Endodermal cell (in vitro differentiated cells): ENCODE measurements around the gene CORIN. TPM values are rescaled to one million over a fixed set of nuclear protein-coding genes. Genes with fewer than 3 reads are reported as not detected.

Experiments
- DNase-seq: peaks from one replicate; pipeline ENCODE4 v3.0.0-alpha.2; 2017
- H3K27ac ChIP-seq: 2 replicates; pipeline ENCODE4 v1.5.1; 2013; ENCODE audit warnings: mild to moderate bottlenecking, low read depth, low read length, moderate library complexity
- H3K27me3 ChIP-seq: 2 replicates; pipeline ENCODE4 v1.6.1; 2013; ENCODE audit warnings: mild to moderate bottlenecking, low read length, moderate library complexity; ENCODE audit not compliant: insufficient read depth, control insufficient read depth, poor library complexity, severe bottlenecking
- H3K36me3 ChIP-seq: 2 replicates; pipeline ENCODE4 v1.7.0; 2013; ENCODE audit warnings: mild to moderate bottlenecking, low read length, moderate library complexity; ENCODE audit not compliant: control insufficient read depth, insufficient read depth
- H3K4me1 ChIP-seq: one replicate; pipeline ENCODE4 v1.7.0; 2013; ENCODE audit warnings: low read length; ENCODE audit not compliant: control insufficient read depth, insufficient read depth
- H3K4me3 ChIP-seq: 2 replicates; pipeline ENCODE4 v1.5.1; 2013; ENCODE audit warnings: mild to moderate bottlenecking, low read length, moderate library complexity
- H3K9ac ChIP-seq: 2 replicates; pipeline ENCODE4 v1.6.1; 2013; ENCODE audit warnings: mild to moderate bottlenecking, low read length, moderate library complexity; ENCODE audit not compliant: poor library complexity, severe bottlenecking; ENCODE audit errors: extremely low read depth
- H3K9me3 ChIP-seq: 2 replicates; pipeline ENCODE4 v1.6.1; 2013; ENCODE audit warnings: mild to moderate bottlenecking, low read length, moderate library complexity; ENCODE audit not compliant: control insufficient read depth
- H3K27ac Mint-ChIP-seq: 2 replicates; pipeline ENCODE4 v1.8.0; 2020; ENCODE audit warnings: mixed read lengths
- H3K27me3 Mint-ChIP-seq: 2 replicates; pipeline ENCODE4 v1.8.0; 2021; ENCODE audit warnings: mild to moderate bottlenecking, mixed read lengths; ENCODE audit not compliant: insufficient read depth
- H3K36me3 Mint-ChIP-seq: 2 replicates; pipeline ENCODE4 v1.8.0; 2020; ENCODE audit warnings: low read depth, mixed read lengths
- H3K4me1 Mint-ChIP-seq: 2 replicates; pipeline ENCODE4 v1.8.0; 2020; ENCODE audit warnings: mixed read lengths
- H3K4me3 Mint-ChIP-seq: 2 replicates; pipeline ENCODE4 v1.8.0; 2020; ENCODE audit warnings: mild to moderate bottlenecking, moderate library complexity, mixed read lengths
- H3K9me3 Mint-ChIP-seq: 2 replicates; pipeline ENCODE4 v1.8.0; 2020; ENCODE audit warnings: mild to moderate bottlenecking, mixed read lengths
- WGBS, 2 experiments: methylation state at CpG; one replicate each; pipeline versions ENCODE4 v1.1.5 to v1.1.7; 2013; ENCODE audit warnings: missing lambda C conversion rate in 2 of 2, mixed read lengths in 1 of 2; ENCODE audit not compliant: insufficient coverage in 1 of 2, insufficient read length in 1 of 2; 5-methylcytosine and 5-hydroxymethylcytosine counted together
- total RNA-seq, 2 donors: library from RNA; stranded (reverse); fragmentation: NEBNext Ultra II Directional in 1 of 2; extraction: Animal tissue kit (Norgen Biotek cat#: 25700) in 1 of 2; gene quantifications; 2 replicates in 1 of 2; 3 replicates in 1 of 2; pipeline ENCODE4 v1.2.1, GENCODE V29; 2021
- TF ChIP-seq, protein P1 (sequence below): fragments of 200-600 bp; sonication (generic); conservative IDR thresholded peaks from 2 replicates; pipeline ENCODE4 v1.5.0; 2021; ENCODE audit warnings: antibody characterized with exemption, mild to moderate bottlenecking

CORIN gene
- total RNA-seq, 2 donors from 2014 or later = 0.53 TPM; not detected in 1

DNA sequence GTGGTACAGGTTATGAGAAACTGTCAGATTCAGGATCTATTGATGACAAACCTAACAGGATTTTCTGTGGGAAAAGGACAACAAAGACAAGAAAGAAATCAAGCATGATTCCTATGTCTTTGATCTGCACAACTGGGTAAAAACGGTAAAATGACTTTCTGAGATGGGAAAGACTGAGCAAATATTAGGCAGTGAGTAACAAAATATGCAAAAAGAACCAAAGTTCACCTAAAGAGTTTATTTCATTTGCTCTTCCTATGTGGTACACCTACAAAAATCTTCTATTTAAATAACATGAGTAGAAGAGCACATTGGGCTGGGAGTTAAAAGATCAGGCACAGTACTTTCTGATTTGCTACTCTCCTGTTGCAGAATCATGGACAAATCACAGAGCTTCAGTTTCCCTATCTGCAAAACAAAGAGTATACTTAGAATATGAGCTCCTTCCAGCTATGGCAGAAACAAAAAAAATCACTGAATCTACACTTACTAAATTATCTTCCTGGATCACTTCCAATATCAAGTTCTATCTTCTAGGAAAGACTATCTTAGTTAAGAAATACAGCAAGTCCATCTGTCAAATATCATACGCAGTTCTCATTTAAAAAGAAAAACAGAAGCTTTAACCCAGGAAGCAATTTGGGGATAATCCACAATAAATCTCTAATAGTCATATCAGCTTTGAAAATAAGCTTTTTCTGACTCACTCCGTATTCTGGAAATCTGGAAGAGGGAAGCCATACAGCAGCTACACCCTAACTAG lies 39.1 kb upstream of the CORIN start:
- no peak overlapping the region for H3K27ac Mint-ChIP-seq
- H3K4me1 Mint-ChIP-seq = no peaks in the 10 kb centered on the region
- peaks cover 69% of the 10 kb centered on the region for H3K36me3 Mint-ChIP-seq
- no peaks in the 10 kb centered on the region for H3K27me3 Mint-ChIP-seq
- Histone ChIP-seq H3K36me3 (peaks cover 91% of the 10 kb centered on the region), H3K4me3 (no peak overlapping the region), H3K9ac (no peak overlapping the region), H3K9me3 (peaks cover 29% of the 10 kb centered on the region), H3K4me1 (no peaks in the 10 kb centered on the region), H3K27ac (no peak overlapping the region), H3K27me3 (no peaks in the 10 kb centered on the region)
- H3K9me3 Mint-ChIP-seq = peaks cover 22% of the 10 kb centered on the region
- DNase-seq = no peak
- H3K4me3 Mint-ChIP-seq = no peak overlapping the region
- TF ChIP-seq, protein P1, sequence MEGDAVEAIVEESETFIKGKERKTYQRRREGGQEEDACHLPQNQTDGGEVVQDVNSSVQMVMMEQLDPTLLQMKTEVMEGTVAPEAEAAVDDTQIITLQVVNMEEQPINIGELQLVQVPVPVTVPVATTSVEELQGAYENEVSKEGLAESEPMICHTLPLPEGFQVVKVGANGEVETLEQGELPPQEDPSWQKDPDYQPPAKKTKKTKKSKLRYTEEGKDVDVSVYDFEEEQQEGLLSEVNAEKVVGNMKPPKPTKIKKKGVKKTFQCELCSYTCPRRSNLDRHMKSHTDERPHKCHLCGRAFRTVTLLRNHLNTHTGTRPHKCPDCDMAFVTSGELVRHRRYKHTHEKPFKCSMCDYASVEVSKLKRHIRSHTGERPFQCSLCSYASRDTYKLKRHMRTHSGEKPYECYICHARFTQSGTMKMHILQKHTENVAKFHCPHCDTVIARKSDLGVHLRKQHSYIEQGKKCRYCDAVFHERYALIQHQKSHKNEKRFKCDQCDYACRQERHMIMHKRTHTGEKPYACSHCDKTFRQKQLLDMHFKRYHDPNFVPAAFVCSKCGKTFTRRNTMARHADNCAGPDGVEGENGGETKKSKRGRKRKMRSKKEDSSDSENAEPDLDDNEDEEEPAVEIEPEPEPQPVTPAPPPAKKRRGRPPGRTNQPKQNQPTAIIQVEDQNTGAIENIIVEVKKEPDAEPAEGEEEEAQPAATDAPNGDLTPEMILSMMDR = no peak
- 96 to 100% methylated on average over 1 to 3 of the region's 3 CpGs for WGBS, 2 experiments

DNA sequence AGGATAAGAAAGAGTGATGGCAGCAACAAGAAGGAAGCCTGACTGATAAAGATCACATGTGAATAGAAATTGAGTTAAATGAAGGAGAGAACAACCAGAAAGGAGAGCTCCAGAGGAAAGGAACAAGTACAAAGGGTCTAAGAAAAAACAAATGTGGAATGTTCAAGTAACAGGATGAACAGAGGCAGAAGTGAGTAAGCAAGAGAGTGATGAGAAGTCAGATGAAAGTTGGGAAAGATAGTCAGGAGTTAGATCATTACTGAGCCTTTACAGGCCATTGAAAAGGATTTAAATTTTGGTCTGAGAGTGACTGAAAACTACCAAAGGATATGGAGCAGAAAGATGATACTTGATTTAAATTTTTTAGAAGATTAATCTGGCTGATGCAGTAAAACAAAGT lies 38.4 kb upstream of the CORIN start:
- Mint-ChIP-seq H3K36me3 (peaks cover 68% of the 10 kb centered on the region), H3K27me3 (no peaks in the 10 kb centered on the region), H3K4me3 (no peak overlapping the region), H3K4me1 (no peaks in the 10 kb centered on the region), H3K27ac (no peak overlapping the region), H3K9me3 (peaks cover 22% of the 10 kb centered on the region)
- Histone ChIP-seq H3K27me3 (no peaks in the 10 kb centered on the region), H3K27ac (no peak overlapping the region), H3K9me3 (peaks cover 29% of the 10 kb centered on the region), H3K4me3 (no peak overlapping the region), H3K4me1 (no peaks in the 10 kb centered on the region), H3K9ac (no peak overlapping the region), H3K36me3 (peaks cover 90% of the 10 kb centered on the region)
- no peak for DNase-seq
- TF ChIP-seq, protein P1 = no peak

DNA sequence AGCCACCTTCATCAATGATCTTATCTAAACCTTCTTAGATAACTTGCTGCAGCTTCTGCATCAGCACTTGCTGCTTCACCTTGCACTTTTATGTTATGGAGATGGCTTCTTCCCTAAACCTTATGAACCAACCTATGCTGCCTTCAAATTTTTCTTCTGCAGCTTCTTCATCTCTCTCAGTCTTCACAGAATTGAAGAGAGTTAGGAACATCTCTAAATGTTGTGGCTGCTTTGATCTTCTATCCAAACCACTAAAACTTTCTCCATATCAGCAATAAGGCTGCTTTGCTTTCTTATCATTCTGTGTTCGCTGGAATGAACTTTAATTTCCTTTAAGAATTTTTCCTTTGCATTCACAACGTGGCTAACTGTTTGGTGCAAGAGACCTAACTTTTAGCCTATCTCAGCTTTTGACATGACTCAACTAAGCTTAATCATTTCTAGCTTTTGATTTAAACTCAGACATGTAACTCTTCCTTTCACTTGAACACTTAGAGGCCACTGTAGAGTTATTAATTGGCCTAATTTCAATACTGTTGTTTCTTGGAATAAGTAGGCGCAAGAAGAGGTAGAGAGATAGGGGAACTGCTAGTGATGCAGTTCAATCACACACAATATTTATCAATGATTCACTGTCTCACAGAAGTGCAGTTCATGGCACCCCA lies 36.1 kb upstream of the CORIN start:
- WGBS, 2 experiments = 94 to 95% methylated on average over 2 to 3 of the region's 3 CpGs
- no peaks in the 10 kb centered on the region for H3K4me1 Mint-ChIP-seq
- H3K27me3 Mint-ChIP-seq = no peaks in the 10 kb centered on the region
- H3K9me3 Mint-ChIP-seq = peaks cover 22% of the 10 kb centered on the region
- peaks cover 79% of the 10 kb centered on the region for H3K36me3 Mint-ChIP-seq
- Histone ChIP-seq H3K27me3 (no peaks in the 10 kb centered on the region), H3K27ac (no peak overlapping the region), H3K4me3 (peak overlapping the region; percentile 53), H3K9me3 (peaks cover 29% of the 10 kb centered on the region), H3K4me1 (no peaks in the 10 kb centered on the region), H3K36me3 (peaks cover 95% of the 10 kb centered on the region), H3K9ac (no peak overlapping the region)
- no peak for DNase-seq
- no peak overlapping the region for H3K4me3 Mint-ChIP-seq
- no peak overlapping the region for H3K27ac Mint-ChIP-seq
- TF ChIP-seq, protein P1 = no peak
